NT2/D1 (cell line): ENCODE data around the gene GSTO2.

Experiments used
- SUZ12 ChIP-seq: IDR thresholded peaks from 2 replicates; pipeline ENCODE4 v1.6.1; 2011; ENCODE audit not compliant: insufficient read length, insufficient read depth; ENCODE audit errors: extremely low read depth
- YY1 ChIP-seq: IDR thresholded peaks from 2 replicates; pipeline ENCODE4 v1.6.1; 2011; ENCODE audit not compliant: insufficient read length, insufficient read depth
- ZNF274 ChIP-seq: IDR thresholded peaks from 2 replicates; pipeline ENCODE4 v1.6.1; 2011; ENCODE audit warnings: mild to moderate bottlenecking, low read depth, low read length

DNA sequence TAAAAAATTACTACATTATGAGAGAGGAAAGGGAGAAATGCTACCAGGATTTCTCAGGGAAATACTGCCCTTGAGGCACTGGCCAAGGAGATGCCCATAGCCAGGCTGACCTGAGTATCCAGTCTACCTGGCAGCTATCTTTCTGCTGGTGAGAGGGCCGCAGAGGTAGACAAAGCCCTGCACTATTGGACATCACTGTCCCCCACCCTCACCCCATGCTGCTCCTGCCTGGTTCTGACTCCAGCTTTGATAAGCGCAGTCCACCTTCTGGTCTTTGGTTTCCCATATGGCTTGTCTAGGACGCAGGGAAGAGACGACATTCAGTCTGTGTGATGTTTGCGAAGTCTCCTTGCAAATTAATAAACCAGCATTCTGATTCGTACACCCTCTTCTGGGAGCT lies 65.6 kb downstream of the GSTO2 start:
- TF ChIP-seq ZNF274, result no peak
- TF ChIP-seq YY1, result no peak
- no peak for TF ChIP-seq SUZ12
